Measurements from ENCODE around the gene RP2. TPM values are rescaled to one million over a fixed set of nuclear protein-coding genes. Genes with fewer than 3 reads are reported as not detected.

Gene RP2
- total RNA-seq, 1 experiment from 2014 or later: 5.7 TPM

DNA sequence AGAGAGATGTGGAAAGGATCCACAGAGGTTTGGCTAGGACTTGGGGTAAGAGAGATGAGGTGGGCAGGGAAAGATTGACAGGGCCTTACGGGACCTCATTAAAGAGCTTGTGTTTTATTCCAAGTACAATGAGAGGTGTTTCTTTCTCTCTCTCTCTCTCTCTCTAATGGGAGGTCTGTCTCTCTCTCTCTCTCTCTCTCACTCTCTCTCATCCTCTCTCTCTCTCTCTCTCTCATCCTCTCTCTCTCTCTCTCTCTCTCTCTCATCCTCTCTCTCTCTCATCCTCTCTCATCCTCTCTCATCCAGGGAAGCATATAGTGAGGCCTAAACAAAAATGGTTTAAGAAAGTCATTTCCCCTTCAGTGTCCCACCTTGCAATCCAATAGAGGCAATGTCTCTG is 80.8 kb downstream of the RP2 start:
- intact Hi-C loops (cut with micrococcal nuclease): no loop called here
- Histone ChIP-seq H3K9me3 (ENCODE audit: control insufficient read depth in 1 of 2, insufficient read depth in 1 of 2, low read depth in 1 of 2, low read length in 2 of 2) (no peaks in the 10 kb centered on the region), H3K36me3 (ENCODE audit: control insufficient read depth in 1 of 2, insufficient read depth in 2 of 2, low read length in 2 of 2) (no peaks in the 10 kb centered on the region), H3K79me2 (ENCODE audit: insufficient read depth, low read length) (peaks cover 33% of the 10 kb centered on the region), H3K27me3 (ENCODE audit: insufficient read depth, low read length) (no peaks in the 10 kb centered on the region), H4K20me1 (ENCODE audit: insufficient read depth) (no peaks in the 10 kb centered on the region), H3K9me2 (ENCODE audit: insufficient read depth) (no peaks in the 10 kb centered on the region), H3K4me3 (replicated peaks in 1 of 2; ENCODE audit: low read depth in 1 of 2, low read length in 2 of 2) (no peak overlapping the region), H3K4me2 (ENCODE audit: low read length) (no peak overlapping the region), H3K9ac (ENCODE audit: low read length) (no peak overlapping the region), H2AFZ (ENCODE audit: low read depth, low read length, poor library complexity, severe bottlenecking) (no peak overlapping the region), H3K27ac (ENCODE audit: low read depth, low read length) (no peak overlapping the region), H3K4me1 (ENCODE audit: control insufficient read depth in 1 of 2, insufficient read depth in 2 of 2, low read length in 2 of 2) (peaks cover 0 to 8% of the 10 kb centered on the region in 2 experiments; a peak in 1 of 4 replicates)
- POLR2A ChIA-PET: no interaction called here
- RAD21 ChIA-PET (ENCODE audit: low non-redundant PET in 1 of 2, low total read pairs in 2 of 2, uncharacterized antibody in 2 of 2, unreplicated experiment in 2 of 2): no interaction called here
- BruUV-seq (replicated peaks): no TSS peak
- TF ChIP-seq, protein P1, sequence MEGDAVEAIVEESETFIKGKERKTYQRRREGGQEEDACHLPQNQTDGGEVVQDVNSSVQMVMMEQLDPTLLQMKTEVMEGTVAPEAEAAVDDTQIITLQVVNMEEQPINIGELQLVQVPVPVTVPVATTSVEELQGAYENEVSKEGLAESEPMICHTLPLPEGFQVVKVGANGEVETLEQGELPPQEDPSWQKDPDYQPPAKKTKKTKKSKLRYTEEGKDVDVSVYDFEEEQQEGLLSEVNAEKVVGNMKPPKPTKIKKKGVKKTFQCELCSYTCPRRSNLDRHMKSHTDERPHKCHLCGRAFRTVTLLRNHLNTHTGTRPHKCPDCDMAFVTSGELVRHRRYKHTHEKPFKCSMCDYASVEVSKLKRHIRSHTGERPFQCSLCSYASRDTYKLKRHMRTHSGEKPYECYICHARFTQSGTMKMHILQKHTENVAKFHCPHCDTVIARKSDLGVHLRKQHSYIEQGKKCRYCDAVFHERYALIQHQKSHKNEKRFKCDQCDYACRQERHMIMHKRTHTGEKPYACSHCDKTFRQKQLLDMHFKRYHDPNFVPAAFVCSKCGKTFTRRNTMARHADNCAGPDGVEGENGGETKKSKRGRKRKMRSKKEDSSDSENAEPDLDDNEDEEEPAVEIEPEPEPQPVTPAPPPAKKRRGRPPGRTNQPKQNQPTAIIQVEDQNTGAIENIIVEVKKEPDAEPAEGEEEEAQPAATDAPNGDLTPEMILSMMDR (IDR thresholded peaks at IDR 0.05 in 2 of 3, conservative IDR thresholded peaks at IDR 0.05 in 1 of 3; ENCODE audit: borderline replicate concordance in 1 of 3, insufficient read depth in 1 of 3, low read depth in 2 of 3, low read length in 2 of 3): no peak
- TF ChIP-seq TCF7L2 (IDR thresholded peaks at IDR 0.05; ENCODE audit: borderline replicate concordance, extremely low read depth, insufficient read depth, insufficient read length): no peak
- no peak for TF ChIP-seq CBX3 (IDR thresholded peaks at IDR 0.05; ENCODE audit: low read depth)
- TF ChIP-seq SRF (IDR thresholded peaks at IDR 0.05; ENCODE audit: low read depth): no peak
- no peak for TF ChIP-seq ELF1 (IDR thresholded peaks at IDR 0.05; ENCODE audit: borderline replicate concordance, low read depth)
- TF ChIP-seq SIN3A (IDR thresholded peaks at IDR 0.05; ENCODE audit: low read depth): no peak
- no peak for TF ChIP-seq EZH2 (IDR thresholded peaks at IDR 0.05)
- TF ChIP-seq JUND (IDR thresholded peaks at IDR 0.05): no peak
- no peak for TF ChIP-seq FOSL1 (IDR thresholded peaks at IDR 0.05; ENCODE audit: low read depth)
- TF ChIP-seq ZFX (IDR thresholded peaks at IDR 0.05): no peak
- CTCF ChIA-PET: no interaction called here
- ATAC-seq (no peak), DNase-seq (ENCODE audit: low read depth, low spot score) (no peak)

DNA sequence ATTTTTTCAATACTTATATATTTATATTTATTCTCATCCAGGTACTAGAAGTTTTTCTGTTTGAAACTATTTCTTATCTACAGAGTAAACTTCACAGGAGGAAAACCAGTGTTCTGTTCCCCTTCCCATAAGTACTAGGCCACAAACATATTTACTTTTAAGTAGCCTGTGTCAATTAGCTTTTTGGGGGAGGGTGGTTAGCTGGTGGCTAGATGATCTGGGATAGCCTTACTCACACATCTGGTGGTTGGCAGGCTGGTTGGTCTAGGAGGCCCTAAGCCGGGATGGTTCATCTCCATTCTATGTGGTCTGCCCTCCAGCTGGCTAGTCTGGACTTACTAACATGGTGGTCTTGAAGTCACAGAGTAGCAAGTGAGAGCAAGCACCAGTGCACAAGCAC is 81.6 kb downstream of the RP2 start:
- H3K79me2 ChIP-seq (ENCODE audit: insufficient read depth, low read length): peaks cover 33% of the 10 kb centered on the region
- ATAC-seq: no peak
- POLR2A ChIA-PET: no interaction called here
- no peak overlapping the region for H3K9ac ChIP-seq (ENCODE audit: low read length)
- no peak overlapping the region for H3K4me3 ChIP-seq (replicated peaks in 1 of 2; ENCODE audit: low read depth in 1 of 2, low read length in 2 of 2)
- no peaks in the 10 kb centered on the region for H3K9me2 ChIP-seq (ENCODE audit: insufficient read depth)
- H3K27me3 ChIP-seq (ENCODE audit: insufficient read depth, low read length): no peaks in the 10 kb centered on the region
- H3K36me3 ChIP-seq (ENCODE audit: control insufficient read depth in 1 of 2, insufficient read depth in 2 of 2, low read length in 2 of 2): no peaks in the 10 kb centered on the region
- BruUV-seq (replicated peaks): no TSS peak
- H3K27ac ChIP-seq (ENCODE audit: low read depth, low read length): no peak overlapping the region
- CTCF ChIA-PET: no interaction called here
- RAD21 ChIA-PET (ENCODE audit: low non-redundant PET in 1 of 2, low total read pairs in 2 of 2, uncharacterized antibody in 2 of 2, unreplicated experiment in 2 of 2): no interaction called here
- H3K4me1 ChIP-seq (ENCODE audit: control insufficient read depth in 1 of 2, insufficient read depth in 2 of 2, low read length in 2 of 2): peaks cover 0 to 7% of the 10 kb centered on the region in 2 experiments; a peak in 1 of 4 replicates
- H2AFZ ChIP-seq (ENCODE audit: low read depth, low read length, poor library complexity, severe bottlenecking): no peak overlapping the region
- intact Hi-C loops (cut with micrococcal nuclease): no loop called here
- DNase-seq (ENCODE audit: low read depth, low spot score): no peak
- TF ChIP-seq ELF1 (IDR thresholded peaks at IDR 0.05; ENCODE audit: borderline replicate concordance, low read depth) (no peak), CEBPB (IDR thresholded peaks at IDR 0.05; ENCODE audit: low read depth) (no peak), EZH2phosphoT487 (IDR thresholded peaks at IDR 0.05; ENCODE audit: borderline replicate concordance) (no peak), SRF (IDR thresholded peaks at IDR 0.05; ENCODE audit: low read depth) (no peak), YY1 (IDR thresholded peaks at IDR 0.05; ENCODE audit: extremely low read depth, insufficient replicate concordance, low read depth, low read length) (no peak)
- TF ChIP-seq, protein P2, sequence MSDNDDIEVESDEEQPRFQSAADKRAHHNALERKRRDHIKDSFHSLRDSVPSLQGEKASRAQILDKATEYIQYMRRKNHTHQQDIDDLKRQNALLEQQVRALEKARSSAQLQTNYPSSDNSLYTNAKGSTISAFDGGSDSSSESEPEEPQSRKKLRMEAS (IDR thresholded peaks at IDR 0.05): no peak
- TF ChIP-seq, protein P1 (IDR thresholded peaks at IDR 0.05 in 2 of 3, conservative IDR thresholded peaks at IDR 0.05 in 1 of 3; ENCODE audit: borderline replicate concordance in 1 of 3, insufficient read depth in 1 of 3, low read depth in 2 of 3, low read length in 2 of 3): no peak
- H3K9me3 ChIP-seq (ENCODE audit: control insufficient read depth in 1 of 2, insufficient read depth in 1 of 2, low read depth in 1 of 2, low read length in 2 of 2): no peaks in the 10 kb centered on the region
- H4K20me1 ChIP-seq (ENCODE audit: insufficient read depth): no peaks in the 10 kb centered on the region
- H3K4me2 ChIP-seq (ENCODE audit: low read length): no peak overlapping the region

Measured in HCT116 (cell line).